HG03342 (cell line): ENCODE measurements around the gene RPS3A.
A peak's percentile ranks its signal among the peaks of the same experiment; 100 is the strongest.
"Not testable (repeated sequence)": the region's sequence is repeated elsewhere in the genome, so short reads cannot be mapped to it uniquely, and the experiment has no call there.

Experiments
- ATAC-seq: cut with Tn5 transposase; IDR thresholded peaks from one replicate; pipeline ENCODE4 v1.9.1; 2021; ENCODE audit warnings: mild to moderate bottlenecking, moderate library complexity; ENCODE audit not compliant: unreplicated experiment

The RPS3A gene

DNA sequence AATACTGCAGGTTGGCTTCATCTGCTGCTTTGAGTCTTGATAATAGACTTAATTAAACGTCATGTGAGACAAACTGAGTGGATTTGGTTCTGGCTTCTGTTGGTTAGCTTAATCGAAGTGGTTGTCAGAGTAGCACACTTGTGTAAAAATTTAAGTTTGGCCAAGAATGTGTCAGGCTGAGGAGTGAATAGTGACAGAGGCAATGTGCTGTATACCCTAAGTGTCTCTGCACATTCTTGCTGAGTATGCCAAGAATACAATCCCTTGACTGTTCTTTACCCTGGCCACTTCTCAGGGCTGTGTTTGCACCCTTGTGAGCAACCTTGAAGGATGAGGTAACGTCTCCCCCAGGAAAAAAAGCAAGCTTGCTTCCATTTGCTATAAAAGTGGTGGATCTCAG lies 14.9 kb downstream of the RPS3A start:
- no peak for ATAC-seq

- no peak for ATAC-seq
Observed at GRCh38 chr4:151114986-151115385, 15.6 kb downstream of the RPS3A start.

GRCh38 chr4:151117371-151117962 lies 18.0 kb downstream of the RPS3A start:
- ATAC-seq = peak; percentile 89

GRCh38 chr4:151129796-151130195 lies 30.4 kb downstream of the RPS3A start:
- no peak for ATAC-seq

GRCh38 chr4:151133311-151133710 lies 33.9 kb downstream of the RPS3A start:
- ATAC-seq = no peak

DNA sequence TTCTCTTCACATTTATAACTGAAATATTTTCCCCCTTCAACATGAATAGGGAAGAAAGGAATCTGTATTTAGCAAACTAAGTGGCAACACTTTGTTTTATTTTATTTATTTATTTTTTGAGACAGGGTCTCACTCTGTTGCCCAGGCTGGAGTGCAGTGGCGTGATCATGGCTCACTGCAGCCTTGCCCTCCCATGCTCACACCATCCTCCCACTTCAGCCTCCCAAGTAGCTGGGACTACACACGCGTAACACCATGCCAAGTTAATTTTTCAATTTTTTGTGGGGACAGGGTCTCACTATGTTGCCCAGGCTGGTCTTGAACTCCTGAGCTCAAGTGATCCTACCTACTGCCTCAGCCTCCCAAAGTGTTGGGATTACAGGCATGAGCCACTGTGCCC lies 36.6 kb downstream of the RPS3A start:
- ATAC-seq = not testable (repeated sequence)

DNA sequence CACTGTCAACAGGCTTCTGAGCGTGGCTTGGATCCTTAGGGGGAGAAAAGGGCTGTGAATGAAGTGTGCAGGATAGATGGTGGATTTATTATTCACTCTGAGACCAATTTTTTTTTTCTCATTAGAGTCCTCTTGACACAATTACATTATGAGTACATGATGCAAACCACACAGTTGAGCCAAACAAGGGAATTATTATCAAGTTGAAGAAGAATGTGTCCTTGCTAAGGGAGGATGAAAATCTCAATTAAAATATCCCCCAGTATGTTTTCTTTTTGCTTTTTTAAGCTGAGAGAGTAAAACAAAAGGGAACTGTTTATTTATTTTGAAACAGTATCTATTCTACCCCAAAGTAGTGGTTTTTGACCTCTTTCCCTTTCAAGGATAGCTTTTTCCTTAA lies 40.4 kb downstream of the RPS3A start:
- ATAC-seq = no peak

DNA sequence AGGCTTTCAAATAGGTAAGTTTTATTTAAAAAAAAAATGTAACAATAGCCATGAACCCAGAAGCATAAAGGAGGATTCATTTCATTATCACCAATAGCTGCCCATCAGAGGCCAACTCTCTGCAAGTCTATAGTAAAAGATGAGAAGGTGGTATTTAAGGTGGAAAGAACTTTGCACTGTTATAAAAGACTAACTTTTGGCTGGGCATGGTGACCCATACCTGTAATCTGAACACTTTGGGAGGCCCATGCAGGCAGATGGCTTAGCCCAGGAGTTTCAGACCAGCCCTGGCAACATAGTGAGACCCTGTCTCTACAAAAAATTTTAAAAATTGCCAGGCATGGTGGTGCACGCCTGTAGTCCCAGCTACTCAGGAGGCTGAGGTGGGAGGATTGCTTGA lies 43.3 kb downstream of the RPS3A start:
- ATAC-seq = no peak

DNA sequence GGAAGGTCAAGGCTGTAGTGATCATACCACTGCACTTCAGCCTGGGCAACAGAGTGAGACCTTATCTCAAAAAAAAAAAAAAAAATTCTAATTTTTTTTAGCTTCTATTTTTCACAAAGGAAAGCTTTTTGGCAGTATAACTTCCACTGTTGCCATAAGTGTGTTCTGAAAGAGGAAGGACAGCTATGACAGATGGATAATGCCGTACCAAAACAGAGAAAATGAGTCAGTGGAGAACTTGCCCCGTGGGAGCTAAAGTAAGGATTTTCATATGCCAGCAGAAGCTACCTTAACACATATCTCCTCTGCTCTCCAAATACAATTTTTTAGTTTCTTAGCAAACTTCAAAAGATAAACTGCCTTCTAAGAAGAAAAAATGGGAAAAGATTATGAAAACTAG lies 43.7 kb downstream of the RPS3A start:
- no peak for ATAC-seq

DNA sequence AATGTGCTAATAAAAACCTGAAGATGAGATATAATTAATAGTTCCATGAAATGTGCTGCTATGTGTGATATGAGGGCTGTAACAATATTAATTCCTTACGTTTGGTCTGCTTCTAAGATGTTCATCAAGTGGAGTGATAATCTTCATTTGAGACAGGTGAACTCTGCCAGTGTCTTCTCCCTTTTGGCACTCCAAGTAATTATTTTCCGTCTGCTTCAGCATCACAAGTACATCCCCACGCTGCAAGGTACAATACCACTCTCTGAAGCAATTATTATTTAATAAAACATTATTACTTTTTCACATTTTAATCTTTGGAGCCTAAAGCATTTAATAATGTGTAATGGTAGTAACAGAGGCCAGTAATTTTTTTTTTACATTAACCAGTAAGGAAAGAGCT lies 44.4 kb downstream of the RPS3A start:
- no peak for ATAC-seq

DNA sequence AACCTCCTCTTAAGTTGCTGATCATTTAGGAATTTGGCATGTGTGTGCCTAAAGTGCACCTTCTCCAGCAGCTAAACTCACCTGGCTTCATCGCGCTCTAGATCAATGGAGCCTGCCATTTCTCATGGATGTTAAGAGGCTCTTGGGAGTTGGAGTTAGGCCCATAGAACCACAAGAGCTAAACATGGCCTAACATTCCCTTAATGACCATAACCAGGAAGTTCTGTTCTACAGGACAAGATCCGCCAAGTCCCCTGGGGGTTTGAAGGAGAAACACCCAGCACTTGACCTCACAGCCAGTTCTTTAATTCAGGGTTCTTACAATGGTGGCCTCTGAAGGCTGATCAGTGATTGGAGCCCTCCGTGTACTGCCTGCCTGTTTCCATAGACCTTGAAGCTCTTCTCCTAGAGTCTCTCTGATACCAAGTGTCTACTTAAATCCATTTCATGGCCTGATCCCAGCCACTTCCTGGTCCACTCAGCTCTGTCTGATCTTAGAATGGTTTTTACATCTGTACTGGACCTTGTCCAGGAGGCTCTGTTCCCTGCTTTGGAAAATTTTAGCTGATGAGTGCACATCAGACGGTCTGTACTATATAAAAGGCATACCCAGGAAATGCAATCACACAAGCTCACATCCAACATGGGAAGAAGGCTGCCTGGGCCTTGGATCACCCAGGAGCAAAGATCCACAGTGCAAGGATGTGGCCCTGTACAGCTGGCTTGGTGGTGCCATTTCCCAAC lies 45.1 kb downstream of the RPS3A start:
- ATAC-seq = no peak

DNA sequence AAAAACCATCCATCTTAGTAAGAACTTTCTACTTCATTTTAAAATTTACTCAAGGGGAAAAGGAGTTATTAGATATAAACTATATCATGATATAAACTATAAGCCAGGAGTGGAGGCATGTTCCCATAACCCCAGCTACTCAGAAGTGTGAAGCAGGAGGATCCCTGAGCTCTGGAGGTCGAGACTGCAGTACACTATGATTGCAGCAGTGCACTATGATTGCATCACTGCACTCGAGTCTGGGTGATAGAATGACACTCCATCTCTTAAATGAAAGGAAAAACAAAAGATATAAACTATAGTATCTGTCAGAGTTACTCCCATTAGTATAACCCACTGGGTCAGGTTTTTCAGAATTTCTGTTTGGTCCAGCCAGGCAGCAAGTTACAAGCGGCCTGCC lies 47.6 kb downstream of the RPS3A start:
- ATAC-seq = no peak

DNA sequence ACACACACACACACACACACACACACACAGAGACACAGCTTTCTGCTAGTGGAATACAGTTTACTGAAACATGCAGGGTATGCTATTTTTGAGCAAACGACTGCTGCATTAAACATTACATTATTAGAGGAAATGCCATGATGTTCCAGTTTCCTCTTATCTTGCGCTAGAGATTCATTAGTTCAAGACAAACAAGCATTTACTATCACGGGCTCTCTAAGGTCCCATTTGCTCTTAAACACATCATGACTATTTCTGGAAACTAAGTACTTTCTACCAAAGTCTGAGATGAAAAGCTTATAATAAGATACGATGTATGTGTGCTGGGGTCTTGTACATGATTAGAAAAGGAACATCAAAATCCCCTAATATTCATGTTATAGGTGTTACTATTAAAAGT lies 48.8 kb downstream of the RPS3A start:
- no peak for ATAC-seq

- ATAC-seq = no peak
Observed at GRCh38 chr4:151150821-151151580, 51.6 kb downstream of the RPS3A start.

DNA sequence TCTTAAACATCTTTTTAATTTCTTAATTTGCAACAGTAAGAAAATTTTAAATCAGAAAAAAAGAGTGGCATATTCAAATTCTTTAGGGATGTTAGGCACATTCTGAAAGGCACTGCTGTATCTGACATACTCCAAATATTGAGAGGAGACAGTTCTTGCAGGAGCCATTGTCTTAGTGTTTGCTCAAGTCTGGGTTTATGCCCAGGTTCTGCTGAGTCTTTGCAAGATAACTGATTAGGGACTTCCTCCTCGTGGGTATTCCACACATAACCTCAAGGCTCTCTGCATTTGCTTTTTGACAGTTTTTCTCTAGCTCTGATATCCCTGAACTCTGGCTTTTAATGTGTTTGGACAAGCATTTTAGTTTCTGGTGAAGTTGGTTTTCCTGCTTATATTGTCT lies 52.6 kb downstream of the RPS3A start:
- ATAC-seq = no peak

- ATAC-seq = no peak
Observed at GRCh38 chr4:151153585-151153984, 54.2 kb downstream of the RPS3A start.
